ENCODE results near the gene TRAF3IP3.

Gene TRAF3IP3

GRCh38 chr1:209830722-209831121 lies 74.9 kb downstream of the TRAF3IP3 start:
- no peak for DNase-seq

GRCh38 chr1:209831615-209832014 lies 75.8 kb downstream of the TRAF3IP3 start:
- DNase-seq: no peak

Data from NCI-H1417 treated with DMSO at 0.1 percent for 48 hours (cell line).